ENCODE data around the gene CEP104.

DNA sequence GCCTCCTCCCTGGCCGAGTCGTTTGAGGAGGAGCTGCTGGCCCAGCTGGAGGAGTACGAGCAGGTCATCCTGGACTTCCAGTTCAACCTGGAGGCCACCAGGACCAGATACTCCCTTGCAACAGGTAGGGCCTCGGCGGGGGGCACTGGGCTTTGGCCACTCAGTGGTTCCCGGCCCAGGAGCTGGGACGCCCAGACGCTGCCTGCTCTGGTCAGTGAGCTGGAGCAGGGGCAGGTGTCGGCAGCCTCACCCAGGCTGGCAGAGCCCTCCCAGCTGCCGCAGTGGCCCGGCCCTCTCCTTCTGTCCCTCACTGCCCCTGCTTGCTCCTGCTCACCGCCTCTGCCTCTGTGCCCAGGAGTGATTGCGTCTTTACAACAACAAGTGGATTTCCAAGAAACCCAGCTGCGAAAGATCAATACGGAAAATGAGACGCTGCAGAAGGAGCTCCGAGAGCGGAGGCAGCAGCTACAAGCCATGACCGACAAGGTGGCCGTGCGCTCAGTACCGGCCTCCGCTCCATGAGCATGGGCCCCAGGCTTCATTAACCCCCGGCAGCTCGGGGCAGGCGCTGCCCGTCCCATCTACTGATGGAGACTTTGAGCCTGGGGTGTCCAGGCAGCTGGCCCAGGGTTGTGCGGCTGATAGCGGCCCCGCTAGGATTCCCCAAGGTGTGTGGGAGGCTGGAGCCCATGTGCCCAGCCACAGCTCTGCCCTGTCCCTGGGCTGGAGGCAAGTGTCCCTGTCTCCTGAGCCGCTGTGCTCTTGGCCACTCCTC is 93.5 kb downstream of the CEP104 start:
- TF ChIP-seq, protein P1, sequence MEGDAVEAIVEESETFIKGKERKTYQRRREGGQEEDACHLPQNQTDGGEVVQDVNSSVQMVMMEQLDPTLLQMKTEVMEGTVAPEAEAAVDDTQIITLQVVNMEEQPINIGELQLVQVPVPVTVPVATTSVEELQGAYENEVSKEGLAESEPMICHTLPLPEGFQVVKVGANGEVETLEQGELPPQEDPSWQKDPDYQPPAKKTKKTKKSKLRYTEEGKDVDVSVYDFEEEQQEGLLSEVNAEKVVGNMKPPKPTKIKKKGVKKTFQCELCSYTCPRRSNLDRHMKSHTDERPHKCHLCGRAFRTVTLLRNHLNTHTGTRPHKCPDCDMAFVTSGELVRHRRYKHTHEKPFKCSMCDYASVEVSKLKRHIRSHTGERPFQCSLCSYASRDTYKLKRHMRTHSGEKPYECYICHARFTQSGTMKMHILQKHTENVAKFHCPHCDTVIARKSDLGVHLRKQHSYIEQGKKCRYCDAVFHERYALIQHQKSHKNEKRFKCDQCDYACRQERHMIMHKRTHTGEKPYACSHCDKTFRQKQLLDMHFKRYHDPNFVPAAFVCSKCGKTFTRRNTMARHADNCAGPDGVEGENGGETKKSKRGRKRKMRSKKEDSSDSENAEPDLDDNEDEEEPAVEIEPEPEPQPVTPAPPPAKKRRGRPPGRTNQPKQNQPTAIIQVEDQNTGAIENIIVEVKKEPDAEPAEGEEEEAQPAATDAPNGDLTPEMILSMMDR (IDR thresholded peaks at IDR 0.05): no peak
- TF ChIP-seq, protein P2, sequence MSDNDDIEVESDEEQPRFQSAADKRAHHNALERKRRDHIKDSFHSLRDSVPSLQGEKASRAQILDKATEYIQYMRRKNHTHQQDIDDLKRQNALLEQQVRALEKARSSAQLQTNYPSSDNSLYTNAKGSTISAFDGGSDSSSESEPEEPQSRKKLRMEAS (IDR thresholded peaks at IDR 0.05): no peak
- TF ChIP-seq, protein P3, sequence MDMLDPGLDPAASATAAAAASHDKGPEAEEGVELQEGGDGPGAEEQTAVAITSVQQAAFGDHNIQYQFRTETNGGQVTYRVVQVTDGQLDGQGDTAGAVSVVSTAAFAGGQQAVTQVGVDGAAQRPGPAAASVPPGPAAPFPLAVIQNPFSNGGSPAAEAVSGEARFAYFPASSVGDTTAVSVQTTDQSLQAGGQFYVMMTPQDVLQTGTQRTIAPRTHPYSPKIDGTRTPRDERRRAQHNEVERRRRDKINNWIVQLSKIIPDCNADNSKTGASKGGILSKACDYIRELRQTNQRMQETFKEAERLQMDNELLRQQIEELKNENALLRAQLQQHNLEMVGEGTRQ (IDR thresholded peaks at IDR 0.05): no peak
- TF ChIP-seq NFE2L2 (conservative IDR thresholded peaks at IDR 0.05; ENCODE audit: low read length) (no peak), POLR2A (IDR thresholded peaks at IDR 0.05; ENCODE audit: low read length) (no peak), JUN (IDR thresholded peaks at IDR 0.05) (no peak), RAD21 (conservative IDR thresholded peaks at IDR 0.05 in 1 of 2, IDR thresholded peaks at IDR 0.05 in 1 of 2) (no peak), EP300 (IDR thresholded peaks at IDR 0.05) (no peak), KDM1A (IDR thresholded peaks at IDR 0.05; ENCODE audit: low read depth) (no peak), HOXA7 (CRISPR knock-in tag; IDR thresholded peaks at IDR 0.05) (no peak), ESRRA (IDR thresholded peaks at IDR 0.05; ENCODE audit: borderline replicate concordance, low read length) (no peak)
